Activated T-helper 2 cell treated with anti-CD3 and anti-CD28 coated beads, Interferon-gamma antibody, Interleukin-2, Interleukin-4, amounts not matched to agents 10 μg/mL and 5 μg/mL and 100 μg/mL, durations not matched to agents 14 hours and 24 hours and 36 hours (primary cell): ENCODE data around the gene SMCO4. TPM values are rescaled to one million over a fixed set of nuclear protein-coding genes. Genes with fewer than 3 reads are reported as not detected.
"Not testable (repeated sequence)": the region's sequence is repeated elsewhere in the genome, so short reads cannot be mapped to it uniquely, and the experiment has no call there.

Experiments
- DNase-seq: peaks from one replicate; pipeline ENCODE4 v3.0.0; 2021; ENCODE audit warnings: low spot score
- H3K27ac Mint-ChIP-seq: one replicate; pipeline ENCODE4 v1.8.0; 2021; ENCODE audit warnings: mixed read lengths
- H3K27me3 Mint-ChIP-seq: one replicate; pipeline ENCODE4 v1.8.0; 2021; ENCODE audit warnings: low read depth, mixed read lengths
- H3K36me3 Mint-ChIP-seq: one replicate; pipeline ENCODE4 v1.8.0; 2021; ENCODE audit warnings: low read depth, mixed read lengths
- H3K4me1 Mint-ChIP-seq: one replicate; pipeline ENCODE4 v1.8.0; 2021; ENCODE audit warnings: low read depth, mixed read lengths
- H3K4me3 Mint-ChIP-seq: one replicate; pipeline ENCODE4 v1.8.0; 2021; ENCODE audit warnings: low read depth, mild to moderate bottlenecking, moderate library complexity, mixed read lengths
- H3K9me3 Mint-ChIP-seq: one replicate; pipeline ENCODE4 v1.8.0; 2021; ENCODE audit warnings: mixed read lengths
- intact Hi-C: fragments of 100-400 bp; cut with micrococcal nuclease; formaldehyde crosslinking; loops from one replicate; pipeline ENCODE4 v1.15.1; 2023
- total RNA-seq: library from RNA; stranded (reverse); gene quantifications from 2 replicates; pipeline ENCODE4 v1.2.3, GENCODE V29; 2022

SMCO4 gene
- total RNA-seq, 1 donor from 2014 or later: 41.5 TPM

DNA sequence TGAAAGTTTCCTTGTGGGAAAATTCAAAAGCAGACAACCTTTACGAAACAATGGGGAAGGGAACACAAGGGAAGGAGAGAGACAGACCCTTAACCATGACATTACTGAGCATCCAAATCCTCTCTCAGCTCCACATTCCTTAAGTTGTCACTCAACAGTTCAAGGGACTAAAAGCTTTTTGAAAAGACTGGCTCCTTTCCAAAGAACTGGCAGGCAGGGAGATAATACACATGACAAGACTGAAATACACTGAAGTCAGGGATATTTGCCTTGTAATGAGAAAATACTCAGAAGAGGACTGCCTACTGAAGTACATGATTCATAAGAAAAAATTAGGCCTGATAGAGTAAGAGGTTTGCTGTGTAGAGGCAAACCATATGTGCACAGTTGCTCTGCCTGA lies 69.1 kb downstream of the SMCO4 start:
- Mint-ChIP-seq H3K9me3 (no peaks in the 10 kb centered on the region), H3K27me3 (no peaks in the 10 kb centered on the region)

DNA sequence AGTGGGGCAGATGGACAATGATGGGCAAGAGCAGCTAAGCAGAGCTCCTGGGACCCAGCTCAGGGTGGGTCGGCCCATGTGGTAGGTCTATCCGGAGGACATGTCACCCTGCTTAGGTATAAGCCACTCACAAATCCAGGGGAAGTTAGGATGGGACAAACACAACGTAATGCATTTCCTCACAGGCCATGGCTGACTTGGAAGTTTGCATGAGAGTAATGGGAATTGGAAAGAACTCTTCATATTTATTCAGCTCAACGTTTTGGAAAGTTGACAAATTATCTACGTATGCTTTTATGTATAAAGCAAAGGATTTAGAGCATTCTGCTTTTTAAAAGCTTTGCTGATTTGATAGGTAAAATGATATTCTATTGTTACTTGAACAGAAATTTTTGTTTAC lies 74.9 kb downstream of the SMCO4 start:
- Mint-ChIP-seq H3K36me3 (no peaks in the 10 kb centered on the region), H3K4me1 (peaks cover 2% of the 10 kb centered on the region), H3K27ac (no peak overlapping the region), H3K9me3 (no peaks in the 10 kb centered on the region), H3K4me3 (no peak overlapping the region), H3K27me3 (no peaks in the 10 kb centered on the region)
- DNase-seq: no peak
- intact Hi-C loops: no loop called here

More for the DNA sequence above, 69.1 kb downstream of the SMCO4 start:
- Mint-ChIP-seq H3K36me3 (no peaks in the 10 kb centered on the region), H3K27ac (no peak overlapping the region), H3K4me1 (peaks cover 2% of the 10 kb centered on the region), H3K4me3 (no peak overlapping the region)
- intact Hi-C loops: no loop called here
- no peak for DNase-seq

DNA sequence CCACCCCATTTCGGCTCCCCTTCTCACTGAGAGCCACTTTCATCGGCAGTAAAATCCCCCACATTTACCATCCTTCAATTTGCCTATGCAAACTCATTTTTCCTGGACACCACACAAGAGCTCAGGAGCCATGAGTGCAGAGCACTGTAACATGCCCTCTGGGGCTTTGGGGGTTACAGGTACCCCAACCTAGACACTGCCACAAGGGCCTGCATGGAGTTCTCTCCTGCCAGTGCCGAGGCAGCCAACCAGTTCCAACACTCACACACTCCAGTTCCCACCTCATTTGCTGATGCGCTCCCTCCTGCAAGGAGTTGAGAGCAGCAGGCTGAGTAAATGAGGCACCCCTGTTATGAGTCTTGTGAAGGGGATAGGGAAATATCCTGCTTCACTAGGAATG lies 76.1 kb downstream of the SMCO4 start:
- DNase-seq: no peak
- H3K36me3 Mint-ChIP-seq: no peaks in the 10 kb centered on the region
- H3K9me3 Mint-ChIP-seq: no peaks in the 10 kb centered on the region
- intact Hi-C loops: no loop called here
- peaks cover 3% of the 10 kb centered on the region for H3K27me3 Mint-ChIP-seq
- no peak overlapping the region for H3K4me3 Mint-ChIP-seq
- H3K4me1 Mint-ChIP-seq: peaks cover 2% of the 10 kb centered on the region
- no peak overlapping the region for H3K27ac Mint-ChIP-seq

DNA sequence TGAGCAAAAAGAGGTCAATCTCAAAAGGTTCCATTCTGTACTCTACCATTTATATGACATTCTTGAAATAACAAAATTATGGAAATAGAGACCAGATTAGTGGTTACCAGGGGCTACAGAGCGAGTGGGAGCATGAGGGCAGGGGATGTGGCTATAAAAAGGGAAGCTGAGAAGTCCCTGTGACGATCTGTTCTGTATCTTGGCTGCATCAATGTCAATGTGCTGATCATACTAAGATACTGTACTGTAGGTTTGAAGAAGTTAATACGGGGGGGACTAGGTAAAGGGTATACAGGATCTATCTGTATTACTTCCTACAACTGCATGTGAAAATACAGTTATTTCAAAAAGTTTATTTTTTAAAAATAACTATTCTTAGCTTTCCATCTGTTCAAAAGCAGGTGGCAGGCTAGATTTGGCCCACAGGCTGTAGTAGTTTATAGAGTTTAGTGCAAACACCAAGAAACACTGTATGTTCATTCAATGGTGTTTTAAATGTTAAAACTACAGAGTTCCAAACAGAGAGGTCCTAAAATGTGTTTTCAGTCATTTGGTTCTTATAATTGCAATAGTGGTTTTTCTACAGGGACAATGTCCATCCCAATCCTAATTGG lies 78.2 kb downstream of the SMCO4 start:
- H3K27ac Mint-ChIP-seq: no peak overlapping the region
- no peaks in the 10 kb centered on the region for H3K9me3 Mint-ChIP-seq
- no peak overlapping the region for H3K4me3 Mint-ChIP-seq
- no peak for DNase-seq
- H3K27me3 Mint-ChIP-seq: peaks cover 11% of the 10 kb centered on the region
- intact Hi-C loops: no loop called here
- no peaks in the 10 kb centered on the region for H3K36me3 Mint-ChIP-seq
- peaks cover 2% of the 10 kb centered on the region for H3K4me1 Mint-ChIP-seq

DNA sequence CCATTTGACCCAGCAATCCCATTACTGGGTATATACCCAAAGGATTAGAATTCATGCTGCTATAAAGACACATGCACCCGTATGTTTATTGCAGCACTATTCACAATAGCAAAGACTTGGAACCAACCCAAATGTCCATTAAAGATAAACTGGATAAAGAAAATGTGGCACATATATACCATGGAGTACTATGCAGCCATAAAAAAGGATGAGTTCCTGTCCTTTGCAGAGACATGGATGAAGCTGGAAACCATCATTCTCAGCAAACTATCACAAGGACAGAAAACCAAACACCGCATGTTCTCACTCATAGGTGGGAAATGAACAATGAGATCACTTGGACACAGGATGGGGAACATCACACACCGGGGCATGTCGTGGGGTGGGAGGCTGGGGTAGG lies 79.5 kb downstream of the SMCO4 start:
- H3K27ac Mint-ChIP-seq, intact Hi-C loops, H3K4me3 Mint-ChIP-seq, H3K36me3 Mint-ChIP-seq, H3K4me1 Mint-ChIP-seq, H3K9me3 Mint-ChIP-seq, DNase-seq: not testable (repeated sequence)
- peaks cover 16% of the 10 kb centered on the region for H3K27me3 Mint-ChIP-seq

DNA sequence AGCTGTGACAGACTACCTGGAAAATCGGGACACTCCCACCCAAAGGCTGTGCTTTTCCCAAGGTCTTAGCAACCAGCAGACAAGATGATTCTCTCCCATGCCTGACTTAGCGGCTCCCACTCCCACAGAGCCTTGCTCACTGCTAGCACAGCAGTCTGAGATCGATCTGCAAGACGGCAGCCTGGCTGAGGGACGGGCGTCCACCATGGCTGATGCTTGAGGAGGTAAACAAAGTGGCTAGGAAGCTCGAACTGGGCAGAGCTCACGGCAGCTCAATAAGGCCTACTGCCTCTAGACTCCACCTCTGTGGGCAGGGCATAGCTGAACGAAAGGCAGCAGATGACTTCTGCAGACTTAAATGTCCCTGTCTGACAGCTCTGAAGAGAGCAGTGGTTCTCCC lies 84.9 kb downstream of the SMCO4 start:
- intact Hi-C loops: no loop called here
- no peak for DNase-seq
- H3K4me1 Mint-ChIP-seq: no peaks in the 10 kb centered on the region
- H3K27ac Mint-ChIP-seq: no peak overlapping the region
- H3K36me3 Mint-ChIP-seq: no peaks in the 10 kb centered on the region
- no peak overlapping the region for H3K4me3 Mint-ChIP-seq
- H3K9me3 Mint-ChIP-seq: no peaks in the 10 kb centered on the region
- peaks cover 16% of the 10 kb centered on the region for H3K27me3 Mint-ChIP-seq

DNA sequence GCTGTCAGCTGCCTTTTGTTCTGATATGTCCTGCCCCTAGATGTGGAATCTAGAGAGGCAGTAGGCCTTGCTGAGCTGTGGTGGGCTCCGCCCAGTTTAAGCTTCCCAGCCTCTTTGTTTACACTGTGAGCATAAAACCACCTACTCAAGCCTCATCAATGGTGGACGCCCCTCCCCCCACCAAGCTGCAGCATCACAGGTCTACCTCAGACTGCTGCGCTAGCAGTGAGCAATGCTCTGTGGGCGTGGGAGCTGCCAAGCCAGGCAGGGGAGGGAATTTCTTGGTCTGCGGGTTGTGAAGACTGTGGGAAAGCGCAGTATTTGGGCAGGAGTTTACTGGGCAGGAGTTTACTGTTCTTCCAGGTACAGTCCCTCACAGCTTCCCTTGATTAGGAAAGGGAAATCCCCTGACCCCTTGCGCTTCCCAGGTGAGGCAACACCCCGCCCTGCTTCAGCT lies 98.5 kb downstream of the SMCO4 start:
- intact Hi-C loops: no loop called here
- H3K27ac Mint-ChIP-seq: no peak overlapping the region
- H3K36me3 Mint-ChIP-seq: no peaks in the 10 kb centered on the region
- H3K27me3 Mint-ChIP-seq: peaks cover 2% of the 10 kb centered on the region
- H3K4me1 Mint-ChIP-seq: peaks cover 2% of the 10 kb centered on the region
- no peak for DNase-seq
- no peak overlapping the region for H3K4me3 Mint-ChIP-seq
- H3K9me3 Mint-ChIP-seq: no peaks in the 10 kb centered on the region

DNA sequence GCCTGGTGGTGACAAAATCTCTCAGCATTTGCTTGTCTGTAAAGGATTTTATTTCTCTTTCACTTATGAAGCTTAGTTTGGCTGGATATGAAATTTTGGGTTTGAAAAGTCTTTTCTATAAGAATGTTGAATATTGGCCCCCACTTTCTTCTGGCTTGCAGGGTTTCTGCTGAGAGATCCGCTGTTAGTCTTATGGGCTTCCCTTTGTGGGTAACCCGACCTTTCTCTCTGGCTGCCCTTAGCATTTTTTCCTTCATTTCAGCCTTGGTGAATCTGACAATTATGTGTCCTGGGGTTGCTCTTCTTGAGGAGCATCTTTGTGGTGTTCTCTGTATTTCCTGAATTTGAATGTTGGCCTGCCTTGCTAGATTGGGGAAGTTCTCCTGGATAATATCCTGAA lies 100.0 kb downstream of the SMCO4 start:
- H3K36me3 Mint-ChIP-seq, intact Hi-C loops, DNase-seq, H3K9me3 Mint-ChIP-seq, H3K4me3 Mint-ChIP-seq, H3K27ac Mint-ChIP-seq, H3K27me3 Mint-ChIP-seq, H3K4me1 Mint-ChIP-seq: not testable (repeated sequence)

DNA sequence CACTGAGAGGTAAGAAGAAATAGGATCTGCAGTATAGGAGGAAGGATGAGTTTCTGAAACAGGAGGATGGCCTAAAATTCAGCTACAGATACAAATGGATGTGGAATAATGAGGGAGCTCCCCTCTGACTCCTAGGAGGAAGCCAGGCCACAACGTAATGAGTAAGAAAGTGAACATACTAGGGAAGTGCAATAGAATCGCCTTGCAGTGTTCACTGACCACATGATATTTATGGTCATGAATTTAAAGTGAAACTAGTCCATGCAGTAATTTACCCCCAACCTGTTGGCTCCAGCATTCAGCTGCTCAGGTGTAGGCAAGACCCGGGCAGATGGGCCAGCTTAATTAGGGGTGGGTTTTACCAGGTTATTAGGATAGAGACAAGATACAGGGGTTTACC lies 110.9 kb downstream of the SMCO4 start:
- DNase-seq: no peak
- H3K27me3 Mint-ChIP-seq: no peaks in the 10 kb centered on the region
- no peaks in the 10 kb centered on the region for H3K4me1 Mint-ChIP-seq
- intact Hi-C loops: no loop called here
- H3K9me3 Mint-ChIP-seq: no peaks in the 10 kb centered on the region
- H3K4me3 Mint-ChIP-seq: no peak overlapping the region
- H3K36me3 Mint-ChIP-seq: no peaks in the 10 kb centered on the region
- no peak overlapping the region for H3K27ac Mint-ChIP-seq

Other genes with a start within 250 kb of the SMCO4 start
- gene DEUP1, start 212.6 kb downstream of the SMCO4 start, total RNA-seq: not detected in 2 replicates
- gene CEP295, start 118.3 kb upstream of the SMCO4 start, total RNA-seq: 30.0 and 31.8 TPM in 2 replicates
- 344 TPM in 2 replicates for gene TAF1D, start 198.1 kb upstream of the SMCO4 start, total RNA-seq
- 19.3 and 21.2 TPM in 2 replicates for gene C11orf54, start 198.3 kb upstream of the SMCO4 start, total RNA-seq
- gene MED17, start 240.9 kb upstream of the SMCO4 start, total RNA-seq: 48.5 and 50.8 TPM in 2 replicates